Astrocyte (in vitro differentiated cells and primary cell): ENCODE measurements around the gene OR52L1.

ENCODE experiments used
- EZH2 ChIP-seq: IDR thresholded peaks from 2 replicates; pipeline ENCODE4 v1.6.1; 2012; ENCODE audit warnings: mild to moderate bottlenecking, low read length, inconsistent platforms; ENCODE audit not compliant: insufficient read depth
- TF ChIP-seq, protein P1 (sequence below): IDR thresholded peaks from 2 replicates; pipeline ENCODE4 v1.5.1; 2011; ENCODE audit warnings: low read depth, mild to moderate bottlenecking, inconsistent platforms, low read length, moderate library complexity; ENCODE audit not compliant: insufficient read depth

DNA sequence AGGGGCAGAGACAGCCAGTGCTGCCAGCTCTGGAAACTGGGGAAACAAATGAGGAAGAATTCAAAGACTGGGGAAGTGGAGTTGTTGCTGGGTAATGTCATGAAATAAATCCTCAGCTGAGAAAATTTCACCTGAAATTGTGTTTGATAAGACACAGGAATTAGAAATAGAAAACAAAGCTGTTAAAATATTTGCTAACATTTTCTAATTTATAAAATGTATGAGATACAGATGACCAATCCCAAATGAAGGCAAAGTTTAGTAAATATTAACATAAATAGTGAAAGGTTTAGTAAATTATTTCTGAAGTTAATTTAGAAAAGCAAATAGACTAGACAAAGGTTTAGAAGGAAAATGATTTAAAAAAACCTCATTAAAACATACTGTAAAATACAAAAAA, 18.4 kb downstream of the OR52L1 start, which contains the start of gene OR56A5:
- TF ChIP-seq, protein P1, sequence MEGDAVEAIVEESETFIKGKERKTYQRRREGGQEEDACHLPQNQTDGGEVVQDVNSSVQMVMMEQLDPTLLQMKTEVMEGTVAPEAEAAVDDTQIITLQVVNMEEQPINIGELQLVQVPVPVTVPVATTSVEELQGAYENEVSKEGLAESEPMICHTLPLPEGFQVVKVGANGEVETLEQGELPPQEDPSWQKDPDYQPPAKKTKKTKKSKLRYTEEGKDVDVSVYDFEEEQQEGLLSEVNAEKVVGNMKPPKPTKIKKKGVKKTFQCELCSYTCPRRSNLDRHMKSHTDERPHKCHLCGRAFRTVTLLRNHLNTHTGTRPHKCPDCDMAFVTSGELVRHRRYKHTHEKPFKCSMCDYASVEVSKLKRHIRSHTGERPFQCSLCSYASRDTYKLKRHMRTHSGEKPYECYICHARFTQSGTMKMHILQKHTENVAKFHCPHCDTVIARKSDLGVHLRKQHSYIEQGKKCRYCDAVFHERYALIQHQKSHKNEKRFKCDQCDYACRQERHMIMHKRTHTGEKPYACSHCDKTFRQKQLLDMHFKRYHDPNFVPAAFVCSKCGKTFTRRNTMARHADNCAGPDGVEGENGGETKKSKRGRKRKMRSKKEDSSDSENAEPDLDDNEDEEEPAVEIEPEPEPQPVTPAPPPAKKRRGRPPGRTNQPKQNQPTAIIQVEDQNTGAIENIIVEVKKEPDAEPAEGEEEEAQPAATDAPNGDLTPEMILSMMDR = no peak
- no peak for TF ChIP-seq EZH2
